TTC549 (cell line): ENCODE data around the gene ACACB.

ENCODE experiments used
- FAIRE-seq: peaks from 2 replicates; lab custom pipeline; 2012; peaks lifted over from hg19 to GRCh38; lab: Jason Lieb, UNC

ACACB gene

GRCh38 chr12:109178532-109178931 lies 62.1 kb downstream of the ACACB start:
- no peak for FAIRE-seq

- FAIRE-seq, result no peak
These were observed 63.5 kb downstream of the ACACB start for GRCh38 chr12:109179927-109180326.

DNA sequence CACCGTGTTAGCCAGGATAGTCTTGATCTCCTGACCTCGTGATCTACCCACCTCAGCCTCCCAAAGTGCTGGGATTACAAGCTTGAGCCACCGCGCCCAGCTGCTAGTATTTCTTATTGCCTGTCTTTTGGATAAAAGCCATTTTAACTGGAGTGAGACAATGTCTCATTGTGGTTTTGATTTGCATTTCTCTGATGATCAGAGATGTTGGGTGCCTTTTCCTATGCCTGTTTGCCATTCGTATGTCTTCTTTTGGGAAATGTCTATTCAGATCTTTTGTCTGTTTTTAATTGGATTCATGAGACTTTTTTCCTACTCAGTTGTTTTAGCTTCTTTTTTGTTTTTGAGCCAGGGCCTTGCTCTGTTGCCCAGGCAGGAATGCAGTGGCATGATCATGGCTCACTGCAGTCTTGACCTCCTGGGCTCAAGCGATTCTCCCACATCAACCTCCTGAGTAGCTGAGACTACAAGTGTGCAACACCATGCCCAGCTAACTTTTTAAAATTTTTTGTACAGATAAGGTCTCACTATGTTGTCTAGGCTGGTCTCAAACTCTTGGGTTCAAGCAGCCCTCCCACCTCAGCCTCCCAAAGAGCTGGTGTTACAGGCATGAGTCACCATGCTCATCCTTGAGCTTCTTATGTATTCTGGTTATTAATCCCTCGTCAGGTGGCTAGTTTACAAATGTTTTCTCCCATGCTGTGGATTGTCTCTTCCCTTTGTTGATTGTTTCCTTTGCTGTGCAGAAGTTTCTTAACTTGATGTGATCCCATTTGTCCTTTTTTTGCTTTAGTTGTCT lies 65.9 kb downstream of the ACACB start:
- no peak for FAIRE-seq

DNA sequence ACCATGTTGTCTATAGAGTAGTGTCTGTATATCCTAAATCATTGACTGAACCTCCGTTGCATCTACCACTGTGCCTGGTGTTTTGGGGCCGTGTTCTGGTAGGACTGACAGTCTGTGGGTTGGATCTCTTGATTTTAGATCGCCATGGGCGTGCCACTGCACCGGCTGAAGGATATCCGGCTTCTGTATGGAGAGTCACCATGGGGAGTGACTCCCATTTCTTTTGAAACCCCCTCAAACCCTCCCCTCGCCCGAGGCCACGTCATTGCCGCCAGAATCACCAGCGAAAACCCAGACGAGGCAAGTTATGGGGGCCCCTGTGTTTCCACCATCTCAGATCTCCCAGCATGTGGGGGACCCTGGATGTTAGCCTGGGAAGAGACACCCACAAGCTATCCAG lies 69.1 kb downstream of the ACACB start:
- FAIRE-seq, result no peak

DNA sequence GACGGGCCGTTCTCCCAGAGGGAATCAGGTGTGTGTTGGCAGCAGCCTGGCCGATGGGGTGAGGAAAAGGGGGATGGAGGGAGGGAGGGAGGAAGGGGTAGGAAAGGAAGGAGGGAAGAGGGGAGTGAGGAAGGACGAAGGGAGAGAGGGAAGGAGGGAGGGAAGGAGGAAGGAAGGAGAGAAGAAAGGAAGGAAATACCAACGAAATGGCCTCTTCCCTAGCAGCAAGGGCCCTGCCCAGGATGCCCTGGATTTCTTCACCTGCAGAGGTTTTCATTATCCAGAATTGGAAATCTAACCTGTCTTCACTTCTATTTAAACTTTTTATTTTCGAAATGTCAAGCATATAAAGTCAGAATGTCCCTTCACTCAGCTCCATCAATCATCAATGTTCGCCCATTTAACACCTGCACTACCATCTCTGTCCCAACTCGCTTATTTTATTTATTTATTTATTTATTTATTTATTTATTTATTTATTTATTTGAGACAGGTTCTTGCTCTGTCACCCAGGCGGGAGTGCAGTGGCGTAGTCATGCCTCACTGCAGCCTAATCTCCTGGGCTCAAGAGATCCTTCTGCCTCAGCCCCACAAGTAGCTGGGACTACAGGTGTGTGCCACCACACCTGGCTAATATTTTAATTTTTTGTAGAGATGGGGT lies 70.7 kb downstream of the ACACB start:
- FAIRE-seq, result no peak

GRCh38 chr12:109188108-109188712 lies 71.8 kb downstream of the ACACB start:
- FAIRE-seq, result no peak

DNA sequence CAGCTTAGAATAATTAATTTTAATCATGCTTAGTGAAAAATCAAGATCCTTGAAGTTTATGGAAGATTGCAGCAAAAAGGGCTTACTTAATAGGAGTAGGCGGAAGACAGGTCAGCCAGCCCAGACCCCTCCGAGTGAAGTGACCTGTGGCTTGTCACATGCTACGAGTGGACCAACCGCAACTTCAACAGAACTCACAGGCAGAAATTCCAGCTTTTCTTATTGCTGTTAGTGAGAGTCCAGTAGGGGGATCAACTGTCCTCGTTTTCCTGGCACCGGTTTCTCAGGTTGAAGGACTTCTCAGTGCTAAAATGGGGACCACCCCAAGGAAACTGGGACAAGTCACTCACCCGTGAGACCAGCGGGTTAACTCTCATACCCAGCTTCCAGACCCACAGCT lies 72.9 kb downstream of the ACACB start:
- FAIRE-seq, result no peak

DNA sequence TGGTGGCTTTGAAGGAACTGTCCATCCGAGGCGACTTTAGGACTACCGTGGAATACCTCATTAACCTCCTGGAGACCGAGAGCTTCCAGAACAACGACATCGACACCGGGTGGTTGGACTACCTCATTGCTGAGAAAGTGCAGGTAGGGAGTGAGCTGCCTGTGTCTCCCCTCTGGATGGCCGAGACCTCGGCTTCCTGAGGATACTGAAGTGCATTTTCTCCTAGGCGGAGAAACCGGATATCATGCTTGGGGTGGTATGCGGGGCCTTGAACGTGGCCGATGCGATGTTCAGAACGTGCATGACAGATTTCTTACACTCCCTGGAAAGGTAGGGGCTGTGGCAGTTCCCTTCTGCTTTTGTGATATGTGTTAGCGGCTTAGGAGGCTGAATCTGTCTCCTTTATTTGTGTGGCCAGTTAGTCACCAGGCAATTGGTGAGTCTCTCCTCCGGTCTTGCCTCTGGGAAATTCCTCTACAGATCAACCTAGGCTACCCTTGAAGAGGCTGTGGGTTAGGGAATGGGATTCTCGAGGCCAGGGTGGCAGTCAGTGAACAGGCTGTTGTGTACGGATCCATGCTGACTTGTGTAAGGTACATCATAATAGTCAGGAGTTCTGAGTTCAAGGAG lies 75.3 kb downstream of the ACACB start:
- FAIRE-seq, result no peak

GRCh38 chr12:109192358-109192757 lies 76.0 kb downstream of the ACACB start:
- no peak for FAIRE-seq

DNA sequence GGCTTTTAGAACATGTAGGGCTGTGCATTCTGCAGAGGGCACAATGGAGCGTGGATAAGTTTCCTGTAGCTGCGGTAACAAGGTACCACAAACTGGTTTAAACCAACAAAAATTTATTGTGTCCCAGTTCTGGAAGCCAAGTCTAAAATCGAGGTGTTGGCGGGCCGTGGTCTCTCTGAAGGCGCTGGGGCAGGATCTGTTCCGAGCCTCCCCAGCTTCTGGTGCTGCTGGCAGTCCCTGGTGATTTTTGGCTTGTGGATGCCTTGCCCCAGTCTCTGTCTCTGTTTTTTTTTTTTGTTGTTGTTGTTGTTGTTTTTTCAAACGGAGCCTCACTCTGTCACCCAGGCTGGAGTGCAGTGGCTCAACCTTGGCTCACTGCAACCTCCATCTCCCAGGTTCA lies 77.5 kb downstream of the ACACB start:
- no peak for FAIRE-seq

GRCh38 chr12:109196332-109196731 lies 79.9 kb downstream of the ACACB start:
- no peak for FAIRE-seq

- FAIRE-seq, result no peak
These were observed 80.9 kb downstream of the ACACB start for GRCh38 chr12:109197327-109197726.

GRCh38 chr12:109199324-109199723 lies 82.9 kb downstream of the ACACB start:
- no peak for FAIRE-seq

- FAIRE-seq, result no peak
These were observed 84.6 kb downstream of the ACACB start for GRCh38 chr12:109200825-109201495.

DNA sequence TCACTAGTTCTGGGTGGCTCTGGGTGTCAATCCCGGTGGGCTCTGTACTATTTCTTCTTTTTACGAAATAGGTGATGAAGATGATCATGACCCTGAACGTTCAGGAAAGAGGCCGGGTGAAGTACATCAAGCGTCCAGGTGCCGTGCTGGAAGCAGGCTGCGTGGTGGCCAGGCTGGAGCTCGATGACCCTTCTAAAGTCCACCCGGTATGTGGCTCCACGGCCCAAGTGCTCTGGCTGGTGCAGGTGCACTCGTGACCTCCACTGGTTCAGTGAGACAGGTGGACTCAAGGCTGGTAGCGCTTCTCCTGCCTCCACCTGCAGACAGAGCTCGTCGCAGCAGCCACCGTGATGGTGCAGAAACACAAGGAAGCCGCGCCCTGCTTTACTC lies 85.1 kb downstream of the ACACB start:
- FAIRE-seq, result no peak

DNA sequence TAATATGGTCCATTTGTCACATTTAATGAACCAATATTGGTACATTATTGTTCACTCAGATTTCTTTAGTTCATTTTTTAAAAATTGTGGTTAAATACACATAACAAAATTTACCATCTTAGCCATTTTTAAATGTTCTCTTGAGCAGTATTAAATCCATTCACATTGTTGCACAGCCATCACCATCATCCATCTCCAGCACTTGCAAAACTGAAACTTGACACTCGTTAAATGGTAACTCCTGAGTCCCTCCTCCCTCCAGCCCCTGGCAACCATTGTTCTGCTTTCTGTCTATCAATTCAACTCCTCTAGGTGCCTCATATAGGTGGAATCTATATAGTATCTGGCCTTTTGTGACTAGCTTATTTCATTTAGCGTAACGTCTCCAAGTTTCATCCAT lies 86.4 kb downstream of the ACACB start:
- FAIRE-seq, result no peak

DNA sequence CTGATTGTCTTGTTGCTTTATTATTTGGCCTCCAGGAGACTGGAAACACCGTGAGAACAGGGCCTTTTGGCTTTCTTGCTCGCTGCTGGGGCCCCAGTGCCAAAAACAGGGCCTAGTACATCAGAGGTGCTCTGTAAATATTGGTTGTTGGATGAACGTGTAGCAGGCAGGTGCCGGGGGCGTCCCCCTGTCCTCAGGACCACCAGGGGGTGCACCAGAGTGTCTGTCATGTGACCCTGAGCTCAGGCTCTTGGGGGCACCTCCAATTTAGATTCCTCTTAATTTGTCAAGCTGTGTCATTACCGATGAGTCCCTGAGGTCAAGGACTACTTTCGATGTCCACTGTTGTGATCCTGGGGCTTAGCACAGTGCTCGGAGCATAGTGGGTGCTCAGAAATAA lies 87.1 kb downstream of the ACACB start:
- FAIRE-seq, result no peak

DNA sequence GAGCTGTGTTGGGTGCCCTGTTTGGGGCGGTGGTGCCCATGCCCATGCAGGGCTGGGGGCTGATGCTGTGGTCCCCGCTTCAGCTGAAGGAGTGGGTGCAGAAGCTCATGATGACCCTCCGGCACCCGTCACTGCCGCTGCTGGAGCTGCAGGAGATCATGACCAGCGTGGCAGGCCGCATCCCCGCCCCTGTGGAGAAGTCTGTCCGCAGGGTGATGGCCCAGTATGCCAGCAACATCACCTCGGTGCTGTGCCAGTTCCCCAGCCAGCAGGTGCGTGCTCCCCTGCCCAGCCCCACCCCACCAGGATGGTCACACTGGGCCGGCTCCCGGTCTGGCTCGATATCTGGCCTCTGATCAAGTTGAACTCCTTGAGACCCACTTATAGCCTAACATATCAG lies 92.7 kb downstream of the ACACB start:
- FAIRE-seq, result no peak

- FAIRE-seq, result no peak
These were observed 96.2 kb downstream of the ACACB start for GRCh38 chr12:109212460-109213115.

- no peak for FAIRE-seq
These were observed 97.7 kb downstream of the ACACB start for GRCh38 chr12:109214131-109214530.

- FAIRE-seq, result no peak
These were observed 102.6 kb downstream of the ACACB start for GRCh38 chr12:109218996-109219395.

GRCh38 chr12:109219938-109220337 lies 103.6 kb downstream of the ACACB start:
- FAIRE-seq, result no peak
